Aorta (tissue), 5 donors: ENCODE measurements around the gene ARPIN. TPM values are rescaled to one million over a fixed set of nuclear protein-coding genes. Genes with fewer than 3 reads are reported as not detected.
"Not testable (repeated sequence)": the region's sequence is repeated elsewhere in the genome, so short reads cannot be mapped to it uniquely, and the experiment has no call there.

Experiments
- ATAC-seq: fragments of 200-7000 bp; cut with Tn5 transposase; one replicate; pipeline ENCODE4 v1.9.1; 2022; ENCODE audit warnings: moderate library complexity; ENCODE audit not compliant: low FRiP score
- DNase-seq, 2 donors: peaks; one replicate each; pipeline ENCODE4 v3.0.0-alpha.2; 2020
- H3K27ac ChIP-seq, 2 donors: one replicate each; pipeline ENCODE4 v1.5.1; 2013; ENCODE audit warnings: low read length in 2 of 2, mild to moderate bottlenecking in 2 of 2, moderate library complexity in 2 of 2, control low read depth in 1 of 2, inconsistent platforms in 1 of 2, low read depth in 1 of 2
- H3K27me3 ChIP-seq, 2 donors: one replicate each; pipeline ENCODE4 v1.6.1; 2013; ENCODE audit warnings: control low read depth in 1 of 2, low read length in 1 of 2, mild to moderate bottlenecking in 1 of 2, moderate library complexity in 1 of 2; ENCODE audit not compliant: insufficient read depth in 2 of 2, control insufficient read depth in 1 of 2
- H3K36me3 ChIP-seq, 2 donors: one replicate each; pipeline ENCODE4 v1.6.1; 2013; ENCODE audit warnings: control low read depth in 1 of 2, low read length in 1 of 2, mild to moderate bottlenecking in 1 of 2; ENCODE audit not compliant: insufficient read depth in 2 of 2, control insufficient read depth in 1 of 2
- H3K4me1 ChIP-seq, 2 donors: one replicate each; pipeline ENCODE4 v1.6.1; 2013; ENCODE audit warnings: low read length in 2 of 2, control low read depth in 1 of 2, mild to moderate bottlenecking in 1 of 2, moderate library complexity in 1 of 2; ENCODE audit not compliant: insufficient read depth in 2 of 2, control insufficient read depth in 1 of 2
- H3K4me3 ChIP-seq, 2 donors: one replicate each; pipeline ENCODE4 v1.5.1; 2013; ENCODE audit warnings: low read length in 2 of 2, control low read depth in 1 of 2, mild to moderate bottlenecking in 1 of 2
- H3K9me3 ChIP-seq: one replicate; pipeline ENCODE4 v1.6.1; 2013; ENCODE audit warnings: mild to moderate bottlenecking, low read length; ENCODE audit not compliant: control insufficient read depth
- WGBS, 2 donors: extraction: QIAGEN DNeasy Blood & Tissue Kit; methylation state at CpG; one replicate each; pipeline ENCODE4 v1.1.7; 2013; 5-methylcytosine and 5-hydroxymethylcytosine counted together
- intact Hi-C, 2 donors: fragments of 100-400 bp; cut with DNase I; formaldehyde crosslinking; loops; one replicate each; pipeline versions ENCODE4 v1.14.2 to v1.15.0; 2022
- long read RNA-seq, 2 donors: library from polyadenylated mRNA; unstranded; transcript quantifications; one replicate each; pipeline ENCODE4 v2.0.0, GENCODE V29; 2020 to 2021
- polyA plus RNA-seq, 2 donors: library from polyadenylated mRNA; stranded (reverse); fragments of 200-250 nt; gene quantifications; one replicate each; pipeline ENCODE4 v1.2.3, GENCODE V29; 2013
- total RNA-seq, 2 donors: library from RNA; stranded (reverse); fragmentation: NEBNext Ultra II Directional; extraction: Animal tissue kit (Norgen Biotek cat#: 25700); gene quantifications; one replicate each; pipeline ENCODE4 v1.2.1, GENCODE V29; 2021
- donor health status: healthy with polysubstance abuse.
- donor health status: Bipolar disorder and iron deficiency.
- donor health status: DM: no; HTN: no; CAD: no.
- donor health status: DM: no; HTN: no; CAD: no.
- donor health status: DM: yes; HTN: yes; CAD: no.

Gene ARPIN
- total RNA-seq: 10 to 100 TPM; 18.4 to 35.4 TPM
- 10 to 100 TPM in 1 of 2 donors, 1 to 10 TPM in 1; 9.8 to 11.0 TPM for polyA plus RNA-seq
- long read RNA-seq, donor 1, full-length matches to known transcripts: 26 of 41 reads
- long read RNA-seq, donor 1, partial matches to known transcripts: 2 of 41 reads
- long read RNA-seq, donor 1, other reads (novel, unspliced or antisense): 13 of 41 reads
- long read RNA-seq, donor 2, full-length matches to known transcripts: 4 of 18 reads
- long read RNA-seq, donor 2, partial matches to known transcripts: 2 of 18 reads
- long read RNA-seq, donor 2, other reads (novel, unspliced or antisense): 12 of 18 reads

- H3K27ac ChIP-seq: peak within 1 kb of the TSS in 1 of 2 donors; percentile 11
- no peaks in the 10 kb centered on the region for H3K27me3 ChIP-seq
- H3K4me3 ChIP-seq: peak within 1 kb of the TSS; percentile 31 to 84
- no peaks in the 10 kb centered on the region for H3K4me1 ChIP-seq
- DNase-seq (peak; percentile 73 to 85), ATAC-seq (peak; percentile 85)
- peaks cover 0 to 3% of the 10 kb centered on the region in 2 donors for H3K36me3 ChIP-seq
- no peaks in the 10 kb centered on the region for H3K9me3 ChIP-seq
- intact Hi-C loops: loop anchor here (5.0 kb wide), 2 partner anchors 154 to 169 kb away; no protein-coding TSS in a partner anchor
- WGBS, 2 donors: 6% methylated on average over 43 to 57 of the region's 57 CpGs
These were observed at the start of gene ARPIN for GRCh38 chr15:89912674-89913396. ARPIN (minus strand) TSS chr15:89912952; CDS start chr15:89912835, 117 bp downstream.

DNA sequence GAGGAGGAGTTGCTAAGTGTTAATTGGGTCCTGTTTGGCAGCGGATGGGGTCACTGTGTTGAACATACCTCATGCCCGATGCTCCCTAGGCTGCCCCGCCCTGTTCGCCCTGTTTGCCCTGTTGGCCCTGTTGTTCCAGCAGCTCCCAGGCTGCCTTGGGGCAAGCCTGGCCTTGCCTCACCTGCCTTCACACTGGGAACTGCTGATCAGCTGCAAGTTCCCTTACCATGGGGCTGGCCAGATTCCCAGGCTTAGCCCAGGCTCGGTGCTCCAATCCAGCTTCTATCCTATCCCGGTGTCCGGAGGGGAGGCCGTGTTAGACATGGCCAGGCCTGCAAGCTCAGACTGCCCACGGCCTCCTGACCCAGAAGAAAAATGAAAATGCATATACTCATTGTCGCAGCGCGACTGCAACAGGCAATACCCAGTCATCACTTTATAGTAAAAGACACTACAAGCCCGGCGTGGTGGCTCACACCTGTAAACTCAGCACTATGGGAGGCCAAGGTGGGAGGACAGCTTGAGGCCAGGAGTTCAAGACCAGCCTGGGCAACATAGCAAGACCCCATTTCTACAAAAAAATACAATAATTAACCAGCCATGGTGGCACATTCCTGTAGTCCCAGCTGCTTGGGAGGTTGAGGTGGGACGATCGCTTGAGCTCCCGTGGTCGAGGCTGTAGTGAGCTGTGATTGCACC is 45.5 kb upstream of the ARPIN start:
- ATAC-seq: no peak
- Histone ChIP-seq H3K36me3 (no peaks in the 10 kb centered on the region), H3K27ac (no peak overlapping the region), H3K27me3 (no peaks in the 10 kb centered on the region), H3K4me1 (no peaks in the 10 kb centered on the region), H3K4me3 (no peak overlapping the region), H3K9me3 (no peaks in the 10 kb centered on the region)
- WGBS, 2 donors: 90% methylated on average over 18 of the region's 18 CpGs
- DNase-seq: no peak
- intact Hi-C loops: no loop called here

DNA sequence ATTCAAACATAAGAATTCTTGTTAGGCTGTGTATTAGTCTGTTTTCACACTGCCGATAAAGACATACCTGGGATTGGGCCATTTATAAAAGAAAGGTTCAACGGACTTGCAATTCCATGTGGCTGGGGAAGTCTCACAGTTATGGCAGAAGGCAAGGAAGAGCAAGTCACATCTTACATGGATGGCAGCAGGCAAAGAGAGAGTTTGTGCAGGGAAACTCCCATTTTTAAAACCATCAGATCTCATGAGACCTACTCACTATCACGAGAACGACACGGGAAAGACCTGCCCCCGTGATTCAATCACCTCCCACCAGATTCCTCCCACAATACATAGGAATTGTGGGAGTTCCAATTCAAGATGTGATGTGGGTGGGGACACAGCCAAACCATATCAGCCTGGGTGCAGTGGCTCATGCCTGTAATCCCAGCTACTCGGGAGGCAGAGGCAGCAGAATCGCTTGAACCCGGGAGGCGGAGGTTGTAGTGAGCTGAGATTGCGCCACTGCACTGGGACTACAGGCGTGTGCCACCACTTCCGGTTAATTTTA is 42.8 kb upstream of the ARPIN start:
- H3K27me3 ChIP-seq, H3K4me3 ChIP-seq, ATAC-seq, DNase-seq, H3K36me3 ChIP-seq, H3K27ac ChIP-seq, intact Hi-C loops, H3K9me3 ChIP-seq, H3K4me1 ChIP-seq: not testable (repeated sequence)
- 90 to 92% methylated on average over 13 of the region's 13 CpGs for WGBS, 2 donors

GRCh38 chr15:89954541-89954940 is 41.8 kb upstream of the ARPIN start:
- no peak overlapping the region for H3K4me3 ChIP-seq
- H3K9me3 ChIP-seq: no peaks in the 10 kb centered on the region
- ATAC-seq (no peak), DNase-seq (no peak)
- intact Hi-C loops: no loop called here
- H3K4me1 ChIP-seq: no peaks in the 10 kb centered on the region
- no peaks in the 10 kb centered on the region for H3K36me3 ChIP-seq
- no peak overlapping the region for H3K27ac ChIP-seq
- H3K27me3 ChIP-seq: no peaks in the 10 kb centered on the region
- WGBS, 2 donors: 64 to 69% methylated on average over 3 of the region's 3 CpGs

- ATAC-seq: no peak
- intact Hi-C loops: no loop called here
These were observed 36.0 kb upstream of the ARPIN start for GRCh38 chr15:89948796-89949195.

GRCh38 chr15:89947385-89947784 is 34.6 kb upstream of the ARPIN start:
- no peak overlapping the region for H3K4me3 ChIP-seq
- H3K36me3 ChIP-seq: no peaks in the 10 kb centered on the region
- 92 to 93% methylated on average over 3 of the region's 3 CpGs for WGBS, 2 donors
- H3K9me3 ChIP-seq: no peaks in the 10 kb centered on the region
- no peak overlapping the region for H3K27ac ChIP-seq
- DNase-seq (no peak), ATAC-seq (no peak)
- intact Hi-C loops: no loop called here
- no peaks in the 10 kb centered on the region for H3K27me3 ChIP-seq
- H3K4me1 ChIP-seq: no peaks in the 10 kb centered on the region

More at GRCh38 chr15:89948796-89949195, 36.0 kb upstream of the ARPIN start:
- no peaks in the 10 kb centered on the region for H3K9me3 ChIP-seq
- no peak for DNase-seq
- no peaks in the 10 kb centered on the region for H3K4me1 ChIP-seq
- no peak overlapping the region for H3K4me3 ChIP-seq
- H3K36me3 ChIP-seq: no peaks in the 10 kb centered on the region
- H3K27ac ChIP-seq: no peak overlapping the region
- WGBS, 2 donors: 76 to 78% methylated on average over 7 of the region's 7 CpGs
- H3K27me3 ChIP-seq: no peaks in the 10 kb centered on the region

- Histone ChIP-seq H3K36me3 (no peaks in the 10 kb centered on the region), H3K27ac (no peak overlapping the region), H3K4me1 (no peaks in the 10 kb centered on the region), H3K9me3 (no peaks in the 10 kb centered on the region), H3K27me3 (no peaks in the 10 kb centered on the region), H3K4me3 (no peak overlapping the region)
- DNase-seq (no peak), ATAC-seq (no peak)
- intact Hi-C loops: no loop called here
- WGBS, 2 donors: 78 to 82% methylated on average over 6 of the region's 6 CpGs
These were observed 34.0 kb upstream of the ARPIN start for GRCh38 chr15:89946681-89947299.

DNA sequence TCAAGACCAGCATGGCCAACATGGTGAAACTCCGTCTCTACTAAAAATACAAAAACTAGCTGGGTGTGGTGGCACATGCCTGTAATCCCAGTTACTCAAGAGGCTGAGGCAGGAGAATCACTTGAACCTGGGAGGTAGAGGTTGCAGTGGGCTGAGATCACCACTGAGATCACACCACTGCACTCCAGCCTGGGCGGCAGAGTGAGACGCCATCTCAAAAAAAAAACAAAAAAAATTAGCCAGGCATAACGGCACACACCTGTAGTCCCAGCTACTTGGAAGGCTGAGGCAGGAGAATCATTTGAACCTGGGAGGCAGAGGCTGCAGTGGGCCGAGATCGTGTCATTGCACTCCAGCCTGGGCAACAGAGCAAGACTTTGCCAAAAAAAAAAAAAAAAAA is 31.0 kb upstream of the ARPIN start:
- H3K27ac ChIP-seq, DNase-seq, H3K9me3 ChIP-seq, H3K4me1 ChIP-seq, intact Hi-C loops, H3K36me3 ChIP-seq, H3K4me3 ChIP-seq, H3K27me3 ChIP-seq, ATAC-seq: not testable (repeated sequence)
- 87 to 90% methylated on average over 6 of the region's 6 CpGs for WGBS, 2 donors
